Heart right ventricle (tissue), 16 donors: ENCODE data around the gene SH3RF1. TPM values are rescaled to one million over a fixed set of nuclear protein-coding genes. Genes with fewer than 3 reads are reported as not detected.
"Not testable (repeated sequence)": the region's sequence is repeated elsewhere in the genome, so short reads cannot be mapped to it uniquely, and the experiment has no call there.

ENCODE experiments used
- ATAC-seq, 8 donors: fragments of 200-7000 bp; cut with Tn5 transposase; one replicate each; pipeline ENCODE4 v1.9.1; 2020; ENCODE audit warnings: mild to moderate bottlenecking in 8 of 8, moderate library complexity in 8 of 8, moderate number of reproducible peaks in 1 of 8
- DNase-seq, 2 donors: peaks; one replicate each; pipeline ENCODE4 v3.0.0-alpha.2; 2020
- H3K27ac ChIP-seq, 10 donors: fragments of 200-600 bp; sonication (generic) in 2 of 10; one replicate each; pipeline versions ENCODE4 v1.5.0 to v1.8.0; 2020 to 2022; ENCODE audit warnings: mild to moderate bottlenecking in 3 of 10
- H3K27me3 ChIP-seq, 7 donors: fragments of 200-600 bp; one replicate each; pipeline ENCODE4 v1.8.0; 2021 to 2022; ENCODE audit warnings: mild to moderate bottlenecking in 2 of 7
- H3K36me3 ChIP-seq, 9 donors: fragments of 200-600 bp; sonication (generic) in 1 of 9; one replicate each; pipeline versions ENCODE4 v1.5.0 to v1.8.0; 2020 to 2022; ENCODE audit warnings: mild to moderate bottlenecking in 2 of 9
- H3K4me1 ChIP-seq, 9 donors: fragments of 200-600 bp; sonication (generic) in 1 of 9; one replicate each; pipeline versions ENCODE4 v1.5.0 to v1.8.0; 2020 to 2022; ENCODE audit warnings: mild to moderate bottlenecking in 4 of 9
- H3K4me3 ChIP-seq, 10 donors: fragments of 200-600 bp; sonication (generic) in 2 of 10; one replicate each; pipeline versions ENCODE4 v1.5.0 to v1.8.0; 2020 to 2022; ENCODE audit warnings: mild to moderate bottlenecking in 7 of 10, moderate library complexity in 2 of 10
- H3K9me3 ChIP-seq, 11 donors: fragments of 200-600 bp in 10 of 11; sonication (generic) in 2 of 11; one replicate each; pipeline versions ENCODE4 v1.5.0 to v1.8.0; 2013 to 2022; ENCODE audit warnings: mild to moderate bottlenecking in 2 of 11, control low read depth in 1 of 11, moderate library complexity in 1 of 11
- WGBS, 2 donors: extraction: QIAGEN DNeasy Blood & Tissue Kit; methylation state at CpG; one replicate each; pipeline ENCODE4 v1.1.7; 2013; ENCODE audit warnings: inconsistent platforms in 1 of 2; 5-methylcytosine and 5-hydroxymethylcytosine counted together
- intact Hi-C, 10 donors: fragments of 100-400 bp; cut with DNase I; formaldehyde crosslinking; loops; one replicate each; pipeline versions ENCODE4 v1.11.1 to v1.14.2; 2022
- polyA plus RNA-seq, 2 donors: library from polyadenylated mRNA; stranded (reverse); fragments of 200-250 nt; gene quantifications; one replicate each; pipeline ENCODE4 v1.2.3, GENCODE V29; 2013
- total RNA-seq, 10 donors: library from RNA; stranded (reverse); fragmentation: NEBNext Ultra II Directional in 3 of 10; extraction: Animal tissue kit (Norgen Biotek cat#: 25700) in 3 of 10; gene quantifications; one replicate each; pipeline versions ENCODE4 v1.2.1 to v1.2.4, GENCODE V29; 2021 to 2023
- TF ChIP-seq, protein P1 (sequence below), 9 donors: fragments of 200-600 bp; sonication (generic) in 2 of 9; IDR thresholded peaks; one replicate each; pipeline versions ENCODE4 v1.5.0 to v1.8.0; 2021 to 2022; ENCODE audit warnings: antibody characterized with exemption in 9 of 9, mild to moderate bottlenecking in 5 of 9, moderate library complexity in 1 of 9
- donor health status: Arrhythmogenic right ventricular cardiomyopathy.
- donor health status: ischemic (EF 13 %, LVEDD 7.1; RV severe dilation, severe dysfunction).
- donor health status: healthy with polysubstance abuse.
- donor health status: DM: no; HTN: yes; CAD: no.
- donor health status: DM: no; HTN: no; CAD: no.
- donor health status: ischemic (EF 25% LVEDD 6.9; RV normal size, moderate dysfunction).
- donor health status: ischemic (EF 25% LVEDD 5.7; RV mildly dilated, moderate dysfunction).
- donor health status: healthy.
- donor health status: DM: yes; HTN: yes; CAD: no.
- donor health status: Ischemic cardiomyopathy.
- donor health status: ischemic (EF 35%, LVEDD 5.7; RV mildly dilated, moderate dysfunction).
- donor health status: nonischemic (EF 11% LVEDD 7.7; RV severe dilation, severe dysfunction).
- donor health status: DM: yes; HTN: yes; CAD: no.
- donor health status: PGD.
- donor health status: ischemic (EF 29% LVEDD 5.4; RV normal size, mild dysfunction).
- donor health status: nonischemic (EF 23%, LVEDD 6.1; RV moderate dilation, normal function).

Gene SH3RF1
- total and polyA plus RNA-seq, 12 donors, result 2.6 to 11.7 (median 8.9) TPM

DNA sequence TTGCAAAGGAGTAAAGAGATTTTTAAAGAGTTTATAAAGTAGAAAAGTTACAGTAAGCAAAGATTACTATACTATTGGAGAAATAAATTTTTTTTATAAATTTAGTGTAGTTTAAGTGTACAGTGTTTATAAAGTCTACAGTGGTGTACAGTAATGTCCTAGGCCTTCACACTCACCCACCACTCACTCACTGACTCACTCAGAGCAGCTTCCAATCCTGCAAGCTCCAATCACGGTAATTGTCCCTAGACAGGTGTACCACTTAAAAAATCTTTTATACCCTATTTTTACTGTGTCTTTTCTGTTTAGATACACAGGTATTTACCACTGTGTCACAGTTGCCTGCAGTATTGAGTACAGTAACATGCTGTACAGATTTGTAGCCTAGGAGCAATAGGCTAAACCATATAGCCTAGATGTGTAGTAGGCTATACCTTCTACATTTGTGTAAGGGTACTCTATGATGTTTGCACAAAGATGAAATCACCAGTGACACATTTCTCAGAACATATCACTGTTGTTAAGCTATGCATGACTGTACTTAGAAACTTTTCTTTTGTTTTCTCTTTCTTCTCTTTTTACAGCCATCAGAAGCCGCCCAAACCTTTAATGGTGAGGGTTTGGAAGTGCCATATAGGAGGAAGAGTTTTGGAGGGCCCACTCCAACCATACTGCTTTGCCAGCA, 11.8 kb upstream of the SH3RF1 start:
- H3K4me1 ChIP-seq, result peaks cover 0 to 10% (median 0%) of the 10 kb centered on the region in 9 donors
- TF ChIP-seq, protein P1, sequence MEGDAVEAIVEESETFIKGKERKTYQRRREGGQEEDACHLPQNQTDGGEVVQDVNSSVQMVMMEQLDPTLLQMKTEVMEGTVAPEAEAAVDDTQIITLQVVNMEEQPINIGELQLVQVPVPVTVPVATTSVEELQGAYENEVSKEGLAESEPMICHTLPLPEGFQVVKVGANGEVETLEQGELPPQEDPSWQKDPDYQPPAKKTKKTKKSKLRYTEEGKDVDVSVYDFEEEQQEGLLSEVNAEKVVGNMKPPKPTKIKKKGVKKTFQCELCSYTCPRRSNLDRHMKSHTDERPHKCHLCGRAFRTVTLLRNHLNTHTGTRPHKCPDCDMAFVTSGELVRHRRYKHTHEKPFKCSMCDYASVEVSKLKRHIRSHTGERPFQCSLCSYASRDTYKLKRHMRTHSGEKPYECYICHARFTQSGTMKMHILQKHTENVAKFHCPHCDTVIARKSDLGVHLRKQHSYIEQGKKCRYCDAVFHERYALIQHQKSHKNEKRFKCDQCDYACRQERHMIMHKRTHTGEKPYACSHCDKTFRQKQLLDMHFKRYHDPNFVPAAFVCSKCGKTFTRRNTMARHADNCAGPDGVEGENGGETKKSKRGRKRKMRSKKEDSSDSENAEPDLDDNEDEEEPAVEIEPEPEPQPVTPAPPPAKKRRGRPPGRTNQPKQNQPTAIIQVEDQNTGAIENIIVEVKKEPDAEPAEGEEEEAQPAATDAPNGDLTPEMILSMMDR (IDR thresholded peaks at IDR 0.05), result no peak
- ATAC-seq (no peak), DNase-seq (no peak)
- no peaks in the 10 kb centered on the region for H3K27me3 ChIP-seq
- intact Hi-C loops, result no loop called here
- no peak overlapping the region for H3K4me3 ChIP-seq
- no peaks in the 10 kb centered on the region for H3K36me3 ChIP-seq
- 98 to 99% methylated on average over 2 of the region's 2 CpGs for WGBS, 2 donors
- no peak overlapping the region for H3K27ac ChIP-seq
- H3K9me3 ChIP-seq, result no peaks in the 10 kb centered on the region

DNA sequence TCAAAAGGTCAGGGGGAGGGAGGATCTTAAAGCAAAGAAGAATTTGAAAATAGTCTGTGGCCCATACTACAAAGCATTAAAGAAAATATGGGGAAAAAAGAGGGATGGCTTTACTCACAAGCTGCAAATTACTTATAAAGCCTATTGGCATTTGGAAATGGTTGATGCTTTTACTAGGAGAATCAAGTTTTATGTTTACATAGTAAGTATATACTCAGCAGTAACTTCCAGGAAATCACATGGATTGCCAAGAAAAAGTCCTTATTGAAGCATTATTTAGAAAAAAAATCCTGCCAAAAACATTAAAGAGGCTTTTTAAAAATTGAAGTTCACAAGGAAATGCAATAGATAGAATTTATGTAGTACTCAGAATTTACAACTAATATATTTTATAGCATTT, 8.4 kb upstream of the SH3RF1 start:
- H3K9me3 ChIP-seq, result no peaks in the 10 kb centered on the region
- H3K27ac ChIP-seq, result no peak overlapping the region
- H3K4me3 ChIP-seq, result no peak overlapping the region
- TF ChIP-seq, protein P1 (IDR thresholded peaks at IDR 0.05), result no peak
- peaks cover 0 to 10% (median 0%) of the 10 kb centered on the region in 9 donors for H3K4me1 ChIP-seq
- no peaks in the 10 kb centered on the region for H3K27me3 ChIP-seq
- ATAC-seq (no peak), DNase-seq (no peak)
- no peaks in the 10 kb centered on the region for H3K36me3 ChIP-seq
- intact Hi-C loops, result loop anchor here in 6 of 10 donors (10.0 kb wide), 3 partner anchors 206 to 254 kb away; no protein-coding TSS in a partner anchor

DNA sequence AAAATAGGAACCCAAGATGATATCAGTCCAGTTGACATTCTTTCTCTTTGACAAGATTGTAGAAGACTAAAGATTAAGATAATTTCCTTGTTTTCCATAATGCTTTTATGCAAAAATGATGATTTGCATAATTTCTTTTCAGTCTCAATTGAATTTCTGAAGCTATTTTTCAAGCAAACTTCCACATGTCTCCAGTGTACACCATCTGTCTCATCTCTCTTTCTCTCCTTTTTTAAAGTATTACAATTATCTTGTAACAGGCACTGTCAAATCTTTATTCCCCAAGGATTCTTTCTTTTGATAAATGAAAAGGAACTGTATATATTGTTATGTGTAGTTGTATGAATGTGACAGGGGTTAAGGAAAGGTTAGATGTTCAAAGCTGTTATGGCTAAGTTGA, 7.9 kb upstream of the SH3RF1 start:
- Histone ChIP-seq H3K4me1 (peaks cover 0 to 10% (median 0%) of the 10 kb centered on the region in 9 donors), H3K27me3 (no peaks in the 10 kb centered on the region), H3K9me3 (no peaks in the 10 kb centered on the region), H3K27ac (no peak overlapping the region), H3K36me3 (no peaks in the 10 kb centered on the region), H3K4me3 (no peak overlapping the region)
- DNase-seq (no peak), ATAC-seq (no peak)
- TF ChIP-seq, protein P1 (IDR thresholded peaks at IDR 0.05), result no peak
- intact Hi-C loops, result loop anchor here in 6 of 10 donors (10.0 kb wide), 3 partner anchors 206 to 254 kb away; no protein-coding TSS in a partner anchor

DNA sequence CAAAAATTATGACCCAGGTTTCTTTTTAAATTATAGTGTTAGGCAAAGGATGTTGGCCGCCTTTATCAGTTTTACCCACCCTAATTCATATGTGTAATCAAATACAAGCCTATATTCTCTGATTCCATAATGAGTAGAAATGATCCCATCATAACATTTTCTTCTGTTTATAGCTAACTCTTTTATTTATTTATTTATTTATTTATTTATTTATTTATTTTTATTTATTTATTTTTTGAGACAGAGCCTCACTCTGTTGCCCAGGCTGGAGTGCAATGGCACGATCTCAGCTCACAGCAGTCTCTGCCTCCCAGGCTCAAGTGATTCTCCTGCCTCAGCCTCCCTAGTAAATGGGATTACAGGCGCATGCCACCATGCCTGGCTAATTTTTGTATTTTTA, 7.1 kb upstream of the SH3RF1 start:
- ATAC-seq, H3K27ac ChIP-seq, DNase-seq, H3K36me3 ChIP-seq, H3K9me3 ChIP-seq, H3K27me3 ChIP-seq, H3K4me3 ChIP-seq: not testable (repeated sequence)
- 95 to 96% methylated on average over 3 of the region's 3 CpGs for WGBS, 2 donors
- H3K4me1 ChIP-seq, result peaks cover 0 to 10% (median 0%) of the 10 kb centered on the region in 9 donors
- intact Hi-C loops, result loop anchor here in 6 of 10 donors (10.0 kb wide), 3 partner anchors 207 to 253 kb away; no protein-coding TSS in a partner anchor

DNA sequence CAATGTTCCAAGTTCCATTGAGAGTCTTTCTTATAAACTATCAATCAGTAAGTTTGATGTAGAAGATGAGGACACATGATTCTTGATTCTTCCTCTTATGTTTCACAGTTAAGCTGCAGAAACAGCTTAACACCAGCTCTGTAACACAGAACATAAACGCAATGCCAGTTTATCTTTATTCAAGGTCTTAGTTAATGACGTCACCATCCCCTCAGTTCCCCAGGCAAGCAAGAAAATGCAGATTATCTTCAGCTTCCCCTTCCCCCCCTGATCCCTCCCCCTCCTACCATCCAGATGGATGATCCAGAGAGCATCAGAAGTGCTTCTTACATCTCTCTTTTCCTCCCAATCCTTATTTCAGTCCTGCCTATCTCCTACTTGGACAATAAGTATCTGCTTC, 4.4 kb upstream of the SH3RF1 start:
- no peaks in the 10 kb centered on the region for H3K9me3 ChIP-seq
- DNase-seq (no peak), ATAC-seq (no peak)
- TF ChIP-seq, protein P1 (IDR thresholded peaks at IDR 0.05), result no peak
- H3K4me3 ChIP-seq, result no peak overlapping the region
- H3K36me3 ChIP-seq, result no peaks in the 10 kb centered on the region
- H3K27me3 ChIP-seq, result peaks cover 0 to 5% (median 0%) of the 10 kb centered on the region in 7 donors
- H3K27ac ChIP-seq, result no peak overlapping the region
- 37 to 38% methylated on average over 2 of the region's 2 CpGs for WGBS, 2 donors
- H3K4me1 ChIP-seq, result peaks cover 0 to 27% (median 11%) of the 10 kb centered on the region in 9 donors
- intact Hi-C loops, result loop anchor here in 6 of 10 donors (10.0 kb wide), 3 partner anchors 210 to 250 kb away; no protein-coding TSS in a partner anchor
